ENCODE results near the gene NKX2-3.

DNA sequence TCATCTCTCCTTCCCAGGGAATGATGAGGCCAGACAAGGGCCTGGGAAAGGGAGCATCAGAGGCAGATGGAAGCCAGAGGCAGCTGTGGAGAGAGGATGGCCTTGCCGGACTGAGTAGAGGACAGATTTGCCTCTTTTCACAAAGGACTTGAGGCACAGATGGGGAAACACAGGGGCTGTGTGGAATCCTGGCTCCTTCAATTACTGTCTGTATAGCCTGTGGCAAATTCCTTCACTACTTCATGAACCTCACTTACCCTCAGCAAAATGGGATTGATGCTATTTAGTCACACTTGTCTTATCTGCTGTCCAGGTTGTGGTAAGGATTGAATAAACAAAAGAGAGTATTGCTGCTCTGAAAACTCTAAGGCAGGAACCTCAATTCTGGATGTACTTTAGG is 47.2 kb downstream of the NKX2-3 start:
- no peak for TF ChIP-seq POLR3G (IDR thresholded peaks at IDR 0.05; ENCODE audit: extremely low read depth, insufficient read length, insufficient replicate concordance)
- TF ChIP-seq, protein P1, sequence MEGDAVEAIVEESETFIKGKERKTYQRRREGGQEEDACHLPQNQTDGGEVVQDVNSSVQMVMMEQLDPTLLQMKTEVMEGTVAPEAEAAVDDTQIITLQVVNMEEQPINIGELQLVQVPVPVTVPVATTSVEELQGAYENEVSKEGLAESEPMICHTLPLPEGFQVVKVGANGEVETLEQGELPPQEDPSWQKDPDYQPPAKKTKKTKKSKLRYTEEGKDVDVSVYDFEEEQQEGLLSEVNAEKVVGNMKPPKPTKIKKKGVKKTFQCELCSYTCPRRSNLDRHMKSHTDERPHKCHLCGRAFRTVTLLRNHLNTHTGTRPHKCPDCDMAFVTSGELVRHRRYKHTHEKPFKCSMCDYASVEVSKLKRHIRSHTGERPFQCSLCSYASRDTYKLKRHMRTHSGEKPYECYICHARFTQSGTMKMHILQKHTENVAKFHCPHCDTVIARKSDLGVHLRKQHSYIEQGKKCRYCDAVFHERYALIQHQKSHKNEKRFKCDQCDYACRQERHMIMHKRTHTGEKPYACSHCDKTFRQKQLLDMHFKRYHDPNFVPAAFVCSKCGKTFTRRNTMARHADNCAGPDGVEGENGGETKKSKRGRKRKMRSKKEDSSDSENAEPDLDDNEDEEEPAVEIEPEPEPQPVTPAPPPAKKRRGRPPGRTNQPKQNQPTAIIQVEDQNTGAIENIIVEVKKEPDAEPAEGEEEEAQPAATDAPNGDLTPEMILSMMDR (IDR thresholded peaks at IDR 0.05 in 2 of 3, conservative IDR thresholded peaks at IDR 0.05 in 1 of 3; ENCODE audit: insufficient read depth in 2 of 3, low read depth in 1 of 3, low read length in 3 of 3) = no peak
- no peak for TF ChIP-seq BCLAF1 (IDR thresholded peaks at IDR 0.05; ENCODE audit: borderline replicate concordance in 1 of 2, control insufficient read depth in 1 of 2, low read depth in 2 of 2, low read length in 1 of 2)
- TF ChIP-seq, protein P2, sequence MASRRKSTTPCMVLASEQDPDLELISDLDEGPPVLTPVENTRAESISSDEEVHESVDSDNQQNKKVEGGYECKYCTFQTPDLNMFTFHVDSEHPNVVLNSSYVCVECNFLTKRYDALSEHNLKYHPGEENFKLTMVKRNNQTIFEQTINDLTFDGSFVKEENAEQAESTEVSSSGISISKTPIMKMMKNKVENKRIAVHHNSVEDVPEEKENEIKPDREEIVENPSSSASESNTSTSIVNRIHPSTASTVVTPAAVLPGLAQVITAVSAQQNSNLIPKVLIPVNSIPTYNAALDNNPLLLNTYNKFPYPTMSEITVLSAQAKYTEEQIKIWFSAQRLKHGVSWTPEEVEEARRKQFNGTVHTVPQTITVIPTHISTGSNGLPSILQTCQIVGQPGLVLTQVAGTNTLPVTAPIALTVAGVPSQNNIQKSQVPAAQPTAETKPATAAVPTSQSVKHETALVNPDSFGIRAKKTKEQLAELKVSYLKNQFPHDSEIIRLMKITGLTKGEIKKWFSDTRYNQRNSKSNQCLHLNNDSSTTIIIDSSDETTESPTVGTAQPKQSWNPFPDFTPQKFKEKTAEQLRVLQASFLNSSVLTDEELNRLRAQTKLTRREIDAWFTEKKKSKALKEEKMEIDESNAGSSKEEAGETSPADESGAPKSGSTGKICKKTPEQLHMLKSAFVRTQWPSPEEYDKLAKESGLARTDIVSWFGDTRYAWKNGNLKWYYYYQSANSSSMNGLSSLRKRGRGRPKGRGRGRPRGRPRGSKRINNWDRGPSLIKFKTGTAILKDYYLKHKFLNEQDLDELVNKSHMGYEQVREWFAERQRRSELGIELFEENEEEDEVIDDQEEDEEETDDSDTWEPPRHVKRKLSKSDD (conservative IDR thresholded peaks at IDR 0.05; ENCODE audit: low read length) = no peak
